ENCODE data around the gene CCNC. TPM values are rescaled to one million over a fixed set of nuclear protein-coding genes. Genes with fewer than 3 reads are reported as not detected.
A peak's percentile ranks its signal among the peaks of the same experiment; 100 is the strongest.

CCNC gene
- total RNA-seq, 1 donor from 2014 or later = 49.3 TPM

DNA sequence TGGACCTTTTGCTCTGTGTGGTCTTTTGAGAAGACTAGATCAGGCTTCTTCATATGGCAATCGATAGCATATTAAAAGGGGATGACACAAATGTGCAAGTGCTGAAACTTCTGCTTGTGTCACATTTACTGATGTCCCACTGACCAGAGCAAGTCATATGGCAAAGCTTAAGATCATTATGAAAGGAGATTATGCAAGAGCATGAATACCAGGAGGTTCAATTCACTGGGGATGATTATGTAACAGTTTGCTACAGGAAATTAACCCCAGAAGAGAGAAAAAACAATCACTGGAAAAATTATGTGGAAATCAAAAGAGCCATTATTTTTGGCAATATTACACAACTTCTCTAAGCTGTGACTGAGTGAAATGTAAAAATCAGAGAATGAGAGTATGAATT is 24.4 kb upstream of the CCNC start:
- peak overlapping the region; percentile 52 for H3K4me3 Mint-ChIP-seq (ENCODE audit: unreplicated experiment)
- H3K9me3 Mint-ChIP-seq (ENCODE audit: unreplicated experiment) = peaks cover 24% of the 10 kb centered on the region

GRCh38 chr6:99591673-99592364 is 23.4 kb upstream of the CCNC start:
- H3K27ac Mint-ChIP-seq (ENCODE audit: unreplicated experiment) = no peak overlapping the region
- H3K4me3 Mint-ChIP-seq (ENCODE audit: unreplicated experiment) = peak overlapping the region; percentile 58
- no peak for DNase-seq
- H3K4me1 Mint-ChIP-seq (ENCODE audit: low read depth, unreplicated experiment) = peaks cover 27% of the 10 kb centered on the region
- H3K27me3 Mint-ChIP-seq (ENCODE audit: unreplicated experiment) = peaks cover 21% of the 10 kb centered on the region
- peaks cover 22% of the 10 kb centered on the region for H3K9me3 Mint-ChIP-seq (ENCODE audit: unreplicated experiment)
- TF ChIP-seq, protein P1, sequence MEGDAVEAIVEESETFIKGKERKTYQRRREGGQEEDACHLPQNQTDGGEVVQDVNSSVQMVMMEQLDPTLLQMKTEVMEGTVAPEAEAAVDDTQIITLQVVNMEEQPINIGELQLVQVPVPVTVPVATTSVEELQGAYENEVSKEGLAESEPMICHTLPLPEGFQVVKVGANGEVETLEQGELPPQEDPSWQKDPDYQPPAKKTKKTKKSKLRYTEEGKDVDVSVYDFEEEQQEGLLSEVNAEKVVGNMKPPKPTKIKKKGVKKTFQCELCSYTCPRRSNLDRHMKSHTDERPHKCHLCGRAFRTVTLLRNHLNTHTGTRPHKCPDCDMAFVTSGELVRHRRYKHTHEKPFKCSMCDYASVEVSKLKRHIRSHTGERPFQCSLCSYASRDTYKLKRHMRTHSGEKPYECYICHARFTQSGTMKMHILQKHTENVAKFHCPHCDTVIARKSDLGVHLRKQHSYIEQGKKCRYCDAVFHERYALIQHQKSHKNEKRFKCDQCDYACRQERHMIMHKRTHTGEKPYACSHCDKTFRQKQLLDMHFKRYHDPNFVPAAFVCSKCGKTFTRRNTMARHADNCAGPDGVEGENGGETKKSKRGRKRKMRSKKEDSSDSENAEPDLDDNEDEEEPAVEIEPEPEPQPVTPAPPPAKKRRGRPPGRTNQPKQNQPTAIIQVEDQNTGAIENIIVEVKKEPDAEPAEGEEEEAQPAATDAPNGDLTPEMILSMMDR (IDR thresholded peaks at IDR 0.05; ENCODE audit: partially characterized antibody, unreplicated experiment) = no peak
- H3K36me3 Mint-ChIP-seq (ENCODE audit: unreplicated experiment) = peaks cover 13% of the 10 kb centered on the region

More for the DNA sequence above, 24.4 kb upstream of the CCNC start:
- TF ChIP-seq, protein P1 (IDR thresholded peaks at IDR 0.05; ENCODE audit: partially characterized antibody, unreplicated experiment) = no peak
- no peak for DNase-seq
- peaks cover 21% of the 10 kb centered on the region for H3K27me3 Mint-ChIP-seq (ENCODE audit: unreplicated experiment)
- H3K36me3 Mint-ChIP-seq (ENCODE audit: unreplicated experiment) = peaks cover 13% of the 10 kb centered on the region
- peak overlapping the region; percentile 21 for H3K27ac Mint-ChIP-seq (ENCODE audit: unreplicated experiment)
- H3K4me1 Mint-ChIP-seq (ENCODE audit: low read depth, unreplicated experiment) = peaks cover 25% of the 10 kb centered on the region

- peaks cover 13% of the 10 kb centered on the region for H3K36me3 Mint-ChIP-seq (ENCODE audit: unreplicated experiment)
- peak; percentile 50 for DNase-seq
- TF ChIP-seq, protein P1 (IDR thresholded peaks at IDR 0.05; ENCODE audit: partially characterized antibody, unreplicated experiment) = no peak
- H3K27me3 Mint-ChIP-seq (ENCODE audit: unreplicated experiment) = peaks cover 21% of the 10 kb centered on the region
- peaks cover 27% of the 10 kb centered on the region for H3K4me1 Mint-ChIP-seq (ENCODE audit: low read depth, unreplicated experiment)
- H3K27ac Mint-ChIP-seq (ENCODE audit: unreplicated experiment) = no peak overlapping the region
- peaks cover 22% of the 10 kb centered on the region for H3K9me3 Mint-ChIP-seq (ENCODE audit: unreplicated experiment)
- H3K4me3 Mint-ChIP-seq (ENCODE audit: unreplicated experiment) = peak overlapping the region; percentile 58
Observed at GRCh38 chr6:99590728-99591672, 22.5 kb upstream of the CCNC start.

DNA sequence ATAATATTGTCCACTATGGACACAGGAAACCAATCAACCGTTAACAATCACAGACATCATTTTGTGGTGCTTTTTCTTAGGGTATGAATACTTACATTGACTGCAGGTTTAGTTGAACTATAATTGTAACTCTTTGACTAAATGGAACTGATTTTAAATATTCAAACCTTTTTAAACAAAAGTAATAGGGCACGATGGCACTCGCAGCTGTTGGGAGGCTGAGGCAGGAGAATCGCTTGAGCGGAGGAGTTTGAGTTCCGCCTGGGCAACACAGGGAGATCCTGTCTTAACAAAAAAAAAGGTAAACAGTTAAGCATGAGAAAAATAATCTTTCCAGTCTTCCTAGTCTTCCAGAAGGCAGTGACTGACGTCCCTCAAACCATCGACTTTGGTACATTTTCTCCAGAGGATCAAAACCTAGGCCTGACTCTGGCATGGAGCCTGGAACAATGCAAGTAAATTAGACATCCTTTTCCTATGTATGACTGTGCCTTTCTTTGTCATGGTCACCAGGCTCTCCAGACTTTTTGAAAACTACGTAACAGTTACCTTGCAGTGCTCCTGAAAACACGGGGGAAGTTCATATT is 21.5 kb upstream of the CCNC start:
- Mint-ChIP-seq H3K9me3 (ENCODE audit: unreplicated experiment) (peaks cover 18% of the 10 kb centered on the region), H3K4me3 (ENCODE audit: unreplicated experiment) (peak overlapping the region; percentile 89), H3K36me3 (ENCODE audit: unreplicated experiment) (peaks cover 4% of the 10 kb centered on the region), H3K4me1 (ENCODE audit: low read depth, unreplicated experiment) (peaks cover 27% of the 10 kb centered on the region), H3K27me3 (ENCODE audit: unreplicated experiment) (peaks cover 20% of the 10 kb centered on the region), H3K27ac (ENCODE audit: unreplicated experiment) (peak overlapping the region; percentile 64)
- TF ChIP-seq, protein P1 (IDR thresholded peaks at IDR 0.05; ENCODE audit: partially characterized antibody, unreplicated experiment) = no peak
- no peak for DNase-seq

All from glutamatergic neuron (in vitro differentiated cells).